ENCODE measurements around the gene SULF2. TPM values are rescaled to one million over a fixed set of nuclear protein-coding genes. Genes with fewer than 3 reads are reported as not detected.
A peak's percentile ranks its signal among the peaks of the same experiment; 100 is the strongest.
"Not testable (repeated sequence)": the region's sequence is repeated elsewhere in the genome, so short reads cannot be mapped to it uniquely, and the experiment has no call there.

Gene SULF2
- total and polyA plus RNA-seq, 4 donors, result 78.8 to 350 (median 212) TPM

- H3K9me3 ChIP-seq (ENCODE audit: control insufficient read depth, insufficient read depth, low read length), result no peaks in the 10 kb centered on the region
- no peaks in the 10 kb centered on the region for H3K27me3 ChIP-seq (ENCODE audit: control insufficient read depth, insufficient read depth, low read length)
- H3K4me1 ChIP-seq (ENCODE audit: control insufficient read depth, insufficient read depth, low read length), result peaks cover 22% of the 10 kb centered on the region
- no peak for DNase-seq (ENCODE audit: low read depth in 4 of 6, low spot score in 6 of 6)
- H3K27ac ChIP-seq (ENCODE audit: low read depth, low read length), result no peak overlapping the region
- H3K36me3 ChIP-seq (ENCODE audit: control insufficient read depth, insufficient read depth, low read length), result no peaks in the 10 kb centered on the region
- WGBS (ENCODE audit: insufficient coverage), result 100% methylated on average over 1 of the region's 6 CpGs
- H3K4me3 ChIP-seq (ENCODE audit: low read depth, low read length), result no peak overlapping the region
Measured at GRCh38 chr20:47799116-47799715, 13.9 kb upstream of the SULF2 start.

- WGBS (ENCODE audit: insufficient coverage), result 91% methylated on average over 9 of the region's 9 CpGs
- DNase-seq (ENCODE audit: low read depth in 4 of 6, low spot score in 6 of 6), result no peak
- H3K36me3 ChIP-seq (ENCODE audit: control insufficient read depth, insufficient read depth, low read length), result no peaks in the 10 kb centered on the region
Measured at GRCh38 chr20:47796971-47797370, 11.7 kb upstream of the SULF2 start.

GRCh38 chr20:47795214-47795907 is 10.1 kb upstream of the SULF2 start:
- no peak for DNase-seq (ENCODE audit: low read depth in 4 of 6, low spot score in 6 of 6)
- no peak overlapping the region for H3K27ac ChIP-seq (ENCODE audit: low read depth, low read length)
- H3K9me3 ChIP-seq (ENCODE audit: control insufficient read depth, insufficient read depth, low read length), result no peaks in the 10 kb centered on the region
- WGBS (ENCODE audit: insufficient coverage), result 73% methylated on average over 12 of the region's 17 CpGs
- peaks cover 18% of the 10 kb centered on the region for H3K4me1 ChIP-seq (ENCODE audit: control insufficient read depth, insufficient read depth, low read length)
- H3K27me3 ChIP-seq (ENCODE audit: control insufficient read depth, insufficient read depth, low read length), result no peaks in the 10 kb centered on the region
- no peaks in the 10 kb centered on the region for H3K36me3 ChIP-seq (ENCODE audit: control insufficient read depth, insufficient read depth, low read length)
- H3K4me3 ChIP-seq (ENCODE audit: low read depth, low read length), result no peak overlapping the region

More at GRCh38 chr20:47796971-47797370, 11.7 kb upstream of the SULF2 start:
- H3K27me3 ChIP-seq (ENCODE audit: control insufficient read depth, insufficient read depth, low read length), result no peaks in the 10 kb centered on the region
- H3K9me3 ChIP-seq (ENCODE audit: control insufficient read depth, insufficient read depth, low read length), result no peaks in the 10 kb centered on the region
- H3K4me1 ChIP-seq (ENCODE audit: control insufficient read depth, insufficient read depth, low read length), result peaks cover 21% of the 10 kb centered on the region
- H3K27ac ChIP-seq (ENCODE audit: low read depth, low read length), result no peak overlapping the region
- no peak overlapping the region for H3K4me3 ChIP-seq (ENCODE audit: low read depth, low read length)

- H3K27me3 ChIP-seq (ENCODE audit: control insufficient read depth, insufficient read depth, low read length); H3K4me3 ChIP-seq (ENCODE audit: low read depth, low read length); H3K36me3 ChIP-seq (ENCODE audit: control insufficient read depth, insufficient read depth, low read length); H3K9me3 ChIP-seq (ENCODE audit: control insufficient read depth, insufficient read depth, low read length); H3K27ac ChIP-seq (ENCODE audit: low read depth, low read length); DNase-seq (ENCODE audit: low read depth in 4 of 6, low spot score in 6 of 6): not testable (repeated sequence)
- 92% methylated on average over 2 of the region's 6 CpGs for WGBS (ENCODE audit: insufficient coverage)
- H3K4me1 ChIP-seq (ENCODE audit: control insufficient read depth, insufficient read depth, low read length), result peaks cover 16% of the 10 kb centered on the region
Measured at GRCh38 chr20:47794264-47794663, 9.0 kb upstream of the SULF2 start.

- Histone ChIP-seq H3K9me3 (ENCODE audit: control insufficient read depth, insufficient read depth, low read length) (no peaks in the 10 kb centered on the region), H3K27me3 (ENCODE audit: control insufficient read depth, insufficient read depth, low read length) (peaks cover 7% of the 10 kb centered on the region), H3K4me1 (ENCODE audit: control insufficient read depth, insufficient read depth, low read length) (peaks cover 23% of the 10 kb centered on the region), H3K36me3 (ENCODE audit: control insufficient read depth, insufficient read depth, low read length) (no peaks in the 10 kb centered on the region), H3K4me3 (ENCODE audit: low read depth, low read length) (no peak overlapping the region), H3K27ac (ENCODE audit: low read depth, low read length) (no peak overlapping the region)
- peak in 2 of 6 donors; percentile 72 to 81 for DNase-seq (ENCODE audit: low read depth in 4 of 6, low spot score in 6 of 6)
- WGBS (ENCODE audit: insufficient coverage), result 48% methylated on average over 4 of the region's 9 CpGs
Measured at GRCh38 chr20:47792021-47792618, 6.8 kb upstream of the SULF2 start.

- peaks cover 29% of the 10 kb centered on the region for H3K4me1 ChIP-seq (ENCODE audit: control insufficient read depth, insufficient read depth, low read length)
- WGBS (ENCODE audit: insufficient coverage), result 87% methylated on average over 2 of the region's 2 CpGs
- no peaks in the 10 kb centered on the region for H3K9me3 ChIP-seq (ENCODE audit: control insufficient read depth, insufficient read depth, low read length)
- DNase-seq (ENCODE audit: low read depth in 4 of 6, low spot score in 6 of 6), result no peak
- no peak overlapping the region for H3K4me3 ChIP-seq (ENCODE audit: low read depth, low read length)
- no peak overlapping the region for H3K27ac ChIP-seq (ENCODE audit: low read depth, low read length)
- no peaks in the 10 kb centered on the region for H3K36me3 ChIP-seq (ENCODE audit: control insufficient read depth, insufficient read depth, low read length)
- H3K27me3 ChIP-seq (ENCODE audit: control insufficient read depth, insufficient read depth, low read length), result peaks cover 7% of the 10 kb centered on the region
Measured at GRCh38 chr20:47791084-47791599, 5.9 kb upstream of the SULF2 start.

GRCh38 chr20:47790580-47790965 is 5.3 kb upstream of the SULF2 start:
- H3K4me3 ChIP-seq (ENCODE audit: low read depth, low read length), result no peak overlapping the region
- H3K9me3 ChIP-seq (ENCODE audit: control insufficient read depth, insufficient read depth, low read length), result no peaks in the 10 kb centered on the region
- H3K4me1 ChIP-seq (ENCODE audit: control insufficient read depth, insufficient read depth, low read length), result peaks cover 32% of the 10 kb centered on the region
- no peak overlapping the region for H3K27ac ChIP-seq (ENCODE audit: low read depth, low read length)
- peaks cover 7% of the 10 kb centered on the region for H3K27me3 ChIP-seq (ENCODE audit: control insufficient read depth, insufficient read depth, low read length)
- DNase-seq (ENCODE audit: low read depth in 4 of 6, low spot score in 6 of 6), result no peak
- H3K36me3 ChIP-seq (ENCODE audit: control insufficient read depth, insufficient read depth, low read length), result no peaks in the 10 kb centered on the region
- 57% methylated on average over 5 of the region's 5 CpGs for WGBS (ENCODE audit: insufficient coverage)

- Histone ChIP-seq H3K27me3 (ENCODE audit: control insufficient read depth, insufficient read depth, low read length) (peaks cover 7% of the 10 kb centered on the region), H3K36me3 (ENCODE audit: control insufficient read depth, insufficient read depth, low read length) (no peaks in the 10 kb centered on the region), H3K9me3 (ENCODE audit: control insufficient read depth, insufficient read depth, low read length) (no peaks in the 10 kb centered on the region), H3K27ac (ENCODE audit: low read depth, low read length) (no peak overlapping the region), H3K4me1 (ENCODE audit: control insufficient read depth, insufficient read depth, low read length) (peaks cover 27% of the 10 kb centered on the region), H3K4me3 (ENCODE audit: low read depth, low read length) (no peak overlapping the region)
- peak in 1 of 6 donors; percentile 79 for DNase-seq (ENCODE audit: low read depth in 4 of 6, low spot score in 6 of 6)
- 63% methylated on average over 5 of the region's 10 CpGs for WGBS (ENCODE audit: insufficient coverage)
Measured at GRCh38 chr20:47789764-47790579, 4.7 kb upstream of the SULF2 start.

GRCh38 chr20:47789081-47789763 is 3.9 kb upstream of the SULF2 start:
- Histone ChIP-seq H3K36me3 (ENCODE audit: control insufficient read depth, insufficient read depth, low read length) (no peaks in the 10 kb centered on the region), H3K27me3 (ENCODE audit: control insufficient read depth, insufficient read depth, low read length) (peaks cover 7% of the 10 kb centered on the region), H3K4me3 (ENCODE audit: low read depth, low read length) (no peak overlapping the region), H3K9me3 (ENCODE audit: control insufficient read depth, insufficient read depth, low read length) (no peaks in the 10 kb centered on the region), H3K4me1 (ENCODE audit: control insufficient read depth, insufficient read depth, low read length) (peaks cover 33% of the 10 kb centered on the region), H3K27ac (ENCODE audit: low read depth, low read length) (no peak overlapping the region)
- DNase-seq (ENCODE audit: low read depth in 4 of 6, low spot score in 6 of 6), result no peak
- WGBS (ENCODE audit: insufficient coverage), result 67% methylated on average over 9 of the region's 12 CpGs

Data from spinal cord (tissue), 10 donors.